SIG-M5 (cell line): ENCODE results near the gene EPHA3.

Experiments used
- DNase-seq: peaks from one replicate; lab custom pipeline; 2025; lab: John Stamatoyannopoulos, UW

EPHA3 gene

DNA sequence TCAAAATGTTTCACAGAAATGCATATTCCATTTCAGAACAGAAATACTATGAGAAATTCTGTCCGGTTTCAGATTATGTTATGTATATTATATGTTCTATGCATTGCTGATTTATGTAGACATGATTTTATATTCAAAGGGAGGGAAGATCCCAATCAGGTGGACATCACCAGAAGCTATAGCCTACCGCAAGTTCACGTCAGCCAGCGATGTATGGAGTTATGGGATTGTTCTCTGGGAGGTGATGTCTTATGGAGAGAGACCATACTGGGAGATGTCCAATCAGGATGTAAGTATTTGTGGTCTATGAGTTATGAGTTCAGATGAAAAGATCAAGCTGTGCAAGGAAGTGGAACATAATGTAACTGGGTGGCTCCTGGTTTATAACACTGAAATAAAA is 341.7 kb downstream of the EPHA3 start:
- DNase-seq, result no peak

DNA sequence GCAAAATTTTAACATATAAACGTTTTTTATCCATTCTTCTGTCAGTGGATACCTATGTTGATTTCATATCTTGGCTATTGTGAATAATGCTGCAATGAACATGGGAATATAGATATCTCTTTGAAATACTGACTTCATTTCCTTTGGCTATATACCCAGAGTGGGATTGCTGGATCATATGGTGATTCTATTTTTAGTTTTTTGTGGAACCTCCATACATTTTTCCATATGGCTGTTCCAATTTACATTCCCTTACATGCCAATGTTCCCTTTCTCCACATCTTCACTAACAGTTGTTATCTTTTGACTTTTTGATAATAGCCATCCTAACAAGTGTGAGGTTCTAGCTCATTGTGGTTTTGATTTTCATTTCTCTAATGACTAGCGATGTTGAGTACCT is 344.6 kb downstream of the EPHA3 start:
- no peak for DNase-seq

DNA sequence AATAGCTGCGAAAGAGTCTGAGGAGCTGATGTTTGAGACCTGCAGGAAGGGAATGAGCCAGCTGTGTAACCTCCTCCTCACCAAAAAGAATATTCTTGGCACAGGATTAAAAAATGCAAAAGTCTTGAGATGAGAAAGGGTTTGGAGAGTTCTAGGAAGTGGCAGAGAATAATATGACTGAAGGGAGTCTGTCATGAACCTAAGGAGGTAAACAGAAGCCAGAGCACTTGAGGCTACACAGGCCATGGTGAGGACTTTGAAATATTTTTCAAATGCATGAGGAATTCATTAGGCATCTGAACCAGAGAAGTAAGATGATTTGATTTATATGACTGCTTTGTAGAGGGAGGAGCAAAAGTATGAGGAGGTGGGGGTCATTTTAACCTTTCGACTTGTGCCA is 347.8 kb downstream of the EPHA3 start:
- no peak for DNase-seq

DNA sequence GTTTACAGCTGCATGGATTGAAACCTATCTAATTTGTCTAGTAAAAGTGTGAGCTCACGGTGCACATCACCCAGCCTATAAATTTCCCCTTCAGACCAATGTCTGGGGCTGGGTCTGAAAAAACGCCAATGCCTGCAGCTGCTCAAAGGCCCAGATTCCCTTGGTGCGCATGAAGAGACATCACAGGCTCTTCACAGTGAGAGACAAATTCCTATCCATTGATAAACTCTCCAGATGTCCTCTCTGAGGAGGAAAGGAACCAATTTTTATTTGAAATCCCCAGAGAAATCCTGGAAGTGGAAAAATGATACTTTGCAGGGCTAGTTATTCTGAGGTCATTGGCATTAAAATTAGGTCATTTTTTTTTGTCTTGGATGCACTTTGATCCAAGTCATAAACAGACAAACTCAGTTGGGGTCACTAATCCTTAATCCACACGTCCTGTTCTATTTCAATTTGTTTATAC is 360.5 kb downstream of the EPHA3 start:
- no peak for DNase-seq

DNA sequence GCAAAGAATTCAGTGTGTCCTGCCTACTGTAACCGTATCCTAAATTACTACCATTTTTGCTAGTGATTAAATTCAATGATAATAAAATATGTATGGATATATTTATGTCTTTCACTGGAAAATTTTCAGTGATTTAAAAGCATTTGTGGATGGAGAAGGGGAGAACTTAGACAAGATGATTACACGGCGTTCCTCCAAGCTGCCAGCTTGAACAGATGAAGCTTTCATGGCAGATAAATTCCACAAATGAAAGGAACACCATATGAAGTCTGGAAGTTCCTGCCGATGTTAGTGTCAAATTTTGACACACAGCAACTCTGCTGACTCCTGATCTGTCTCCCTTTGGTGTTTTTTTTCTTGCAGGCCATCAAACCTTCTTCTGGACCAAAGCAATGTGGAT is 364.7 kb downstream of the EPHA3 start:
- no peak for DNase-seq

DNA sequence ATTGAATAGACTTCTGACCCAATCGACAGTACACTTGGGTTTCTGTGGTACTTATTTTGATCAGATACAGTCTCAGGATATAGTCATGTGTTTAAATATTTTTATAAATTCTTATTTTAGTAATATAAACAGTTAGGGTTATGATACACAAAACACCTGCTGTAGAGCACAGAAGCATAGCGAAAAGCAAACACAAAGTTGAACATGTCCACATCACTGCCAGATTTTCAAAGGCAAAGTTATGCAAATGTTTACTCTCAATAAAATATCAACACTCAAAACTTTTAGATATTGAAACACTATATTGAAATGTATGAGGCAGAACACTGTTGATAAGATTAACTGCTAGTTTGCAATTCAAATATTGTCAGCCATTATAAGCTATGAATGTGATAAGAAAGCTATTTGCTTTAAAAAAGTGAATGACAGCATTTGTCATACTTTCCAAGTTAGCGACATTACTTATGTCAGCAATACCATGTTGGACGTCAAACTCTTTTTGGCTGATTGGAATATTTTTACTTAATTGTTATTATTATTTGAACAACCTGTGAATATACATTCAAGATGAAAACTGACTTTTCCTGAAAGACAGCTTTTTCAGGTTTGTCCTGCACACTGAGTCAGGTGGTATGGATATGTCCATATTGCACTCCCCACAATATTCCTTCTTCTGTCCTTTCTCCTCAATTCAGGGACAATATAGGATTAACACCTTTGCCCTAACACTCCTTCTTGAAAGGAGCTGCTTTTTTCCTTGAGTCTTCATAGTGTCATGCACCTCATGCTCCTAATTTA is 367.1 kb downstream of the EPHA3 start:
- DNase-seq, result no peak

DNA sequence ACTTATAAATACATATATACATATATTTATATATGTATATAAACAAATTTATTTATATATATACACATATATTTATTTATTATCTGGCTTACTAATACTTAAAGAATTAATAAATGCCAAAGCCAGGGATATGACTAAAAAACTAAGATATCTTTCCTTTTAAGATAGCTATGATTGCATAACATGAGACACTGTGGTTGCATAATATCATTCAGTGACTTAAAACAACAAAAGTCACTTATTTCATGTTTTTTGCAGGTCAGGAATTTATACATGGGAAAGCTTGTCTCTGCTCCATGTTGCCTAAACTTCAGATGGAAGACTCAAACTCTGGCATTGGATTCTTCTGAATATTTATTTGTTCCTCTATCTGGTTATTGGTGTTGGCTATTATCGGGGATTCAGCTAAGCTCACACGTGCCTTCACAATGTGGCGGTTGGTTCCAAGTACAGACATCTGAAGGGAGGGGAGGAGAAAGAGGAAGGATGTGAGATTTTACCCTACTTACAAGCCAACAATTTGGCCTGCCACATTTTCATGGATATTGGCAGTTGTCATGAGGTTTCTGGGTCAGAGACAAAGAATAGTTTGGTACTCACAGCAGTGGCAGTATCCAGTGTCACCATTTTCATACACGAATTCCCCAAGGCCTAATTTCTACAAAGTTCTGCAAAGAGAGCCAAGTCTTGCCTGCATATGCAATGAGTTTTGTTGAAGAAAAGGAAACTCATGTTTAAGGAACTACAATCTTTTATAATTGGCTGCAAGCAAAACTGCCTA is 381.6 kb downstream of the EPHA3 start:
- no peak for DNase-seq

DNA sequence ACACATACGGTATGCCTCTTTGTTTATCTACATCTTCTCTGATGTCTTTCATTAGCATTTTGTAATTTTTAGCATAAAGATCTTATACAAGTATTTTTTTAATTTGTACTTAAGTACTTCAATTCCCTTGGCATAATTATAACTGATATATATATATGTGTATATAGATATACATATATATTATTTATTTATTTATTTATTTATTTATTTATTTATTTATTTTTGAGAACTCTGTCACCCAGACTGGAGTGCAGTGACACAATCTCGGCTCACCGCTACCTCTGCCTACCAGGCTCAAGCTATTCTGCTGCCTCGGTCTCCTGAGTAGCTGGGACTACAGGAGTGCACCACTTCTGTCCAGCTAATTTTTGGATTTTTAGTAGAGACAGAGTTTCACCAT is 382.7 kb downstream of the EPHA3 start:
- DNase-seq, result no peak

DNA sequence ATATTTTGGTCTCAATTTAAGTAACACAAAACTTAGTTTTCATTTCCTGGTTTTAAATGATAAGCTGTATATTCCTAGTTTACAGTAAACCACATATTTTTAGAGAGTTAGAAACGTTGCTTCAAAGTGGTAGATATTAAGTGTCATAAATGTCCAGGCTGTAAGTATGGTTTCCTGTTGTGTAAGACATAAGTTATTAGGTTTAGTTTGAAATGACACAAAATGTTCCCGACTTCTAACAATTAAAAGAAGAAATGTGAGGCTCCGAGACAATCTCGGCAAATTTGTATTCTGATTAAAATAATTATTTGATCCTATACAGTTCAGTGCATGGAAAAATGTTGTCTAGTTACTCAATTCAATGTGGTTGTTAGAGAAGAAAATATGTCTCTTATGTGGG is 387.3 kb downstream of the EPHA3 start:
- DNase-seq, result no peak

DNA sequence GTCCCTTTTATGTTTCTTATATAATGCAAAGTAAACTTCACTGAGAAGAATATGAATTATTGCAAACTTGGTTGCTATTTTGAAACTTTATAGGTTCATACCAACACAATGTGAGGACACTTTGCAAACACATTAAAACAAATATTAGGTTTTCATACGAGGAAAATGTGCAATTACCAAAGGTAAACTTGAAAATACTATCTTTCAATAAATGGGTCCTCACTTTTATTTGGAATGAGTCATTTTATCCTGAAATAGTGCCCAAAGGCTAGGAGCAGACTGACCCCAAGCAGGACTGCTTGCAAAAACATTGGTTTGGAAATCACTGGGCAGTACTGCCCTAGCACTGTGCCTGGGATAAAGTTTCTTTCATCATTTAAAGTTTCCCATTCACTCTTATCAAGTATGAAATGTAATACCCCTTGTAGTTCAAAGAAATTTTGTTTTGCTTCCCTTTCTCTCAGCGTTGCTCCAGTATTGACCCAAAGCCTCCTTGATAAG is 396.5 kb downstream of the EPHA3 start:
- no peak for DNase-seq

DNA sequence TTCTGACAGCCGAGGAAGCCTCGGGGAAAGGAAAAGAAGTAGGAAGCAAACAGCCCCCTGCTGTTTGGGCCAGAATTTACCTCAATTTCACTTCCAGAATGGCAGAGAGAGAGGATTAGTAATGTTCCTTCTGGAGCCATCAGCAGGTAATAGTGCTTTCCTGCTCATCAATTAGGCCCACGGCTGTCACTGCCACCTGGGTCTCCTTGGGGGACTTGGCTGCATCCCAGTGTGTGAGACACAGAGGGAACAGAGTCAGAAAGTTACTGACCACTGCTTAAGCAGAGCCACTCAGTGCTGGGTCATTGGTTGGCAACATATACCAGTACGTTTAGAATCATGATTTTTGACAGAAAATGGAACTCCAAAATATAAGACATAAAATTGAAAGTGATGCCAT is 397.0 kb downstream of the EPHA3 start:
- no peak for DNase-seq

DNA sequence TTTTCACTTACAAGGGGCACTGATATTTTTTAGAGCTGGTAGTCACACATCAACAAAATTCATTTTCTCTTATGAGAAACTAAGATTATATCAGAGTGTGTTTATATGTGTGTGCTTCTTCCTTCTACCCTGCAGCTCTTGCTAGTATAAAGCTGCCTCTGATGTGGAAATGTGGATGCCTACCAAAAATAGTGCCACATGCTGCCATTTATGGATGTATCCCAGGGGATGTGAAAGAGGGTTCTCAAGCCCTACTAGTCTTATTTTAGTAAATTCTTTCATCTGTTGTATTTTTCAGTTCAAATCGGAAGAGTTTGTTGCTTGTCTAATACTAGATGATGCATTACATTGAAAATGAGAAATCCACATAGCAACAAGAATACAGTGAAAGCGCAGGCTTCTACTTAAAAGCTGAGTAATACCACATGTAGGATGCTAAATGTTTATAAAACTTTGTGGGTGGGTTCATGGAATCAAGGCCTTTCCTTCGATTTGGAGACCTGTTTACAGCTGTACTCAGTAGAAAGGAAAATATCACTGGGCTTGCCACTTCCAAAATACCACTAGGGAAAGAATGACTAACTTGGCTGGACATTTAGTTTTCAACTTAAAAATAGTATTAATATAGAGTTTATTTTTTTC is 399.2 kb downstream of the EPHA3 start:
- no peak for DNase-seq

DNA sequence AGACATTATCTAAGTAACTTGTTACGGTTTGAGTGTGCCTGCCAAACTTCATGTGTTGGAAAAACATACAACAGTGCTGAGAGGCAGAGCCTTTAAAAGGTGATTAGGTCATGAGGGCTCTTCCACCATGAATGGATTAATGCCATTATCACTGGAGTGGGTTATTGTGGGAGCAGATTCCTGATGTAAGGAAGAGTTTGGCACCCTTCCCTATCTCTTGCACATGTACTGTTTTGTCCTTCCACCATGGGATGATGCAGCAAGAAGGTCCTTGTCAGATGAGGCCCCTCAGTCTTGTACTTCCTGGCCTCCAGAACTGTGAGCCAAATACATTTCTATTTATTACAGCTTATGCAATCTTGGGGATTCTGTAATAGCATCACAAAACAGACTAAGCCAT is 413.9 kb downstream of the EPHA3 start:
- no peak for DNase-seq

DNA sequence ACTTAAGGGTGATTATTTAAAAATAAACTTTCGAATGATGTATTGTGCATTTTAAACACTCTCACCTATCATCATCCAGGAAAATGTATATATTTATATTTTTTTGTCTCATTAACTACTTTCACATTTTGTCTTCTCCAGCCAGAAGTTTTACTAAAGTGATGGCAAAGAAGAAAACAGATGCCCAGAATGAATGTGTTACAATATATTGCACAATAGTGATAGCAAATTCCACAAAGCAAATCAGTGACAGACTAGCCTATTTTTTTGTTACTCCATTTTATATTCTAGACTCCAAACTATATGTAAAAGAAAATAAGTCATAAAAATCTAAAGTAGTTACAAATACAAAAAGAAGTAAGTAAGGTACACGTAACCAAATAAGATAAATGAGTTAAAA is 414.7 kb downstream of the EPHA3 start:
- no peak for DNase-seq

DNA sequence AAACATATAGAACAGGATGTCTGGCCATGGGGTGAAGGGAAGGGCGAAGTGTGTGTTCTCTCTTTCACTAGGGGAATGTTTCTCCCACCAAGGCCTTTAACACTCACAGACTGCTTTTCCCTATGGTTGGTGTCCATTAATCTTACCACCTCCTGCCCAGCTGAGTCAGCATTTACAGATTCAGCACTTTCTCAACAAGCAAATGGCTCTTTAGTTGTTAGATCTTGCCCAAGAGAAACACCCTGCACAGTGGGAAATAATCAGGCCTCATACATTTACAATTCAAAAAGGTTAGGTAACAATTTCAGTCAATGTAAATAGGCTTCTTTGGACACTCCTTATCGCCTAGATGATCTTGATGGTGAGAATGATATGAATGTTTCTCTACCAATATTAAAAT is 418.2 kb downstream of the EPHA3 start:
- DNase-seq, result no peak

DNA sequence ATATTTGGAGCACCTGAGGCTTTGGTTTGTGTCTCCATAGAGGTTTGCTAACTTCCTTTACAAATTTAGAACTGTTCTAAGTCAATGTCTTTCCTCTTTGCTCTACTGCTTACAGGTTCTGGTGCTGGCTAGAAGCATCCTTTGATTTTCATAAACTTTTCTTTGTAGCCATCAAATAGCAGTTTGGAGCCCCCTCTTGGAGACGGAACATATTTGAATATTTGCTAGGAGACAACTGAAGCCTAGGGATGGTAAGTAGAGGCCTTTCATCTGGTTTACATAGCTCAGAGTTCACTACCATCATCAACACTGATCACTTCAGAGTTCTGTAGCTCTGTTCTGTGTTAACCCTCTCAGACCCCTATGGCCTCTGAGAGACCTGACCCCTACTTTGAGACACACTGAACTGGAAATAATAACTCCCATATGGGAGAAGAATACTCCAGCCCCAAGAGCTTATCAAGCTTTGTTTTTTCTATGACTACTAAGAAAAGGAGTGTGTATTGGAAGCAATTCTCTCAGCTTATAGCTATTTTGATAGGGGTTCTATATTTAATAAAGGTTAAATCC is 420.4 kb downstream of the EPHA3 start:
- DNase-seq, result no peak
